HepG2 (cell line): Measurements from ENCODE around the gene PDE1C. TPM values are rescaled to one million over a fixed set of nuclear protein-coding genes. Genes with fewer than 3 reads are reported as not detected.

ENCODE experiments used
- ATAC-seq: fragments of 200-7000 bp; cut with Tn5 transposase; 3 replicates; pipeline ENCODE4 v1.9.1; 2020; ENCODE audit warnings: mild to moderate bottlenecking, moderate library complexity
- BruUV-seq: library from RNA; stranded (reverse); fragments of 400-500 nt; replicated peaks from 2 replicates; lab custom pipeline; 2021; lab: Mats Ljungman, UMichigan
- CTCF ChIA-PET: fragments of 300-600 bp; formaldehyde crosslinking; extraction: SDS; loops from one replicate; lab custom pipeline; 2021; ENCODE audit warnings: low total read pairs, inconsistent platforms, low intra/inter-chr PET ratio; lab: Yijun Ruan, JAX
- POLR2A ChIA-PET: fragments of 350-600 bp; sonication (Branson Sonifier 250); formaldehyde crosslinking; loops from one replicate; lab custom pipeline; 2020; ENCODE audit warnings: antibody characterized with exemption, inconsistent platforms; lab: Yijun Ruan, JAX
- DNase-seq: peaks from one replicate; pipeline ENCODE4 v3.0.0-alpha.2; 2015; ENCODE audit warnings: low spot score
- FAIRE-seq: peaks from 3 replicates; lab custom pipeline; 2011; peaks lifted over from hg19 to GRCh38; lab: Jason Lieb, UNC
- H2AFZ ChIP-seq: one replicate; pipeline ENCODE4 v1.6.1; 2011; ENCODE audit warnings: low read length, inconsistent platforms
- H3K27ac ChIP-seq: fragments of 300-600 bp; 3 replicates; pipeline ENCODE4 v1.8.0; 2011; ENCODE audit warnings: mixed run types, mild to moderate bottlenecking, mixed read lengths, low read length, inconsistent platforms; ENCODE audit not compliant: insufficient read depth; ENCODE audit errors: extremely low read length
- H3K27me3 ChIP-seq, 2 experiments: fragments of 200-600 bp in 1 of 2; 2 replicates in 1 of 2; 3 replicates in 1 of 2; pipeline versions ENCODE4 v1.6.0 to v1.8.0; 2011; ENCODE audit warnings: low read length in 2 of 2, mild to moderate bottlenecking in 2 of 2, moderate library complexity in 2 of 2, inconsistent platforms in 1 of 2; ENCODE audit not compliant: insufficient read depth in 2 of 2, control insufficient read depth in 1 of 2
- H3K36me3 ChIP-seq, 2 experiments: fragments of 200-600 bp in 1 of 2; replicated peaks in 1 of 2; 2 replicates in 1 of 2; 3 replicates in 1 of 2; pipeline versions ENCODE4 v1.5.1 to v1.8.0; 2011; ENCODE audit warnings: low read length in 2 of 2, inconsistent platforms in 1 of 2; ENCODE audit not compliant: insufficient read depth in 2 of 2, control insufficient read depth in 1 of 2
- H3K4me1 ChIP-seq: 2 replicates; pipeline ENCODE4 v1.5.1; 2012; ENCODE audit warnings: low read length, inconsistent platforms; ENCODE audit not compliant: insufficient read depth
- H3K4me2 ChIP-seq: 2 replicates; pipeline ENCODE4 v1.6.0; 2011; ENCODE audit warnings: low read depth, low read length, inconsistent platforms
- H3K4me3 ChIP-seq, 3 experiments: fragments of 200-600 bp in 1 of 3; sonication (generic), shearing (Covaris generic) in 1 of 3; replicated peaks in 1 of 3; 2 replicates each; pipeline ENCODE4 v1.5.1; 2011 to 2016; ENCODE audit warnings: low read length in 3 of 3, inconsistent platforms in 2 of 3, low read depth in 2 of 3, mild to moderate bottlenecking in 2 of 3, control low read depth in 1 of 3, mixed read lengths in 1 of 3; ENCODE audit not compliant: insufficient read depth in 1 of 3
- H3K79me2 ChIP-seq: one replicate; pipeline ENCODE4 v1.6.1; 2011; ENCODE audit warnings: low read length, inconsistent platforms; ENCODE audit not compliant: insufficient read depth
- H3K9ac ChIP-seq: 2 replicates; pipeline ENCODE4 v1.6.0; 2011; ENCODE audit warnings: mild to moderate bottlenecking, low read depth, low read length, inconsistent platforms; ENCODE audit not compliant: insufficient read depth
- H3K9me3 ChIP-seq: 2 replicates; pipeline ENCODE4 v1.5.1; 2012; ENCODE audit warnings: mild to moderate bottlenecking, low read length
- H4K20me1 ChIP-seq: 2 replicates; pipeline ENCODE4 v1.6.0; 2011; ENCODE audit warnings: inconsistent platforms, mild to moderate bottlenecking, low read length, moderate library complexity; ENCODE audit not compliant: insufficient read depth
- ETV6 ChIP-seq: sonication (generic); formaldehyde crosslinking; conservative IDR thresholded peaks from 2 replicates; pipeline ENCODE4 v1.4.0; 2020; ENCODE audit warnings: missing genetic modification reagents
- FOXJ3 ChIP-seq: sonication (generic); formaldehyde crosslinking; IDR thresholded peaks from 2 replicates; pipeline ENCODE4 v1.4.0; 2020; ENCODE audit warnings: missing genetic modification reagents, mild to moderate bottlenecking, borderline replicate concordance
- HDAC6 ChIP-seq: fragments of 200-600 bp; sonication (generic); IDR thresholded peaks from 2 replicates; pipeline ENCODE4 v1.7.0; 2017; ENCODE audit warnings: mild to moderate bottlenecking, antibody characterized with exemption, low read length, low read depth
- KDM4B ChIP-seq: sonication (generic); formaldehyde crosslinking; IDR thresholded peaks from 2 replicates; pipeline ENCODE4 v1.4.0; 2020; ENCODE audit warnings: missing genetic modification reagents
- MBNL3 ChIP-seq: fragments of 250-450 bp; sonication (Bioruptor Pico); conservative IDR thresholded peaks from 2 replicates; pipeline ENCODE4 v1.8.0; 2022; ENCODE audit warnings: mild to moderate bottlenecking, inconsistent platforms
- PTBP1 ChIP-seq: fragments of 200-400 bp; formaldehyde crosslinking; IDR thresholded peaks from 2 replicates; pipeline ENCODE4 v1.6.1; 2018; ENCODE audit warnings: low read length, low read depth; ENCODE audit not compliant: poor library complexity, severe bottlenecking
- RBM39 ChIP-seq: fragments of 200-400 bp; formaldehyde crosslinking; IDR thresholded peaks from one replicate; pipeline ENCODE4 v1.6.1; 2018; ENCODE audit warnings: antibody characterized with exemption, mild to moderate bottlenecking, low read depth, low read length; ENCODE audit not compliant: poor library complexity, severe bottlenecking
- SETDB1 ChIP-seq: sonication (generic); formaldehyde crosslinking; IDR thresholded peaks from 2 replicates; pipeline ENCODE4 v1.5.1; 2020; ENCODE audit warnings: missing genetic modification reagents, mild to moderate bottlenecking, borderline replicate concordance
- ZNF749 ChIP-seq: sonication (generic); formaldehyde crosslinking; IDR thresholded peaks from 2 replicates; pipeline ENCODE4 v1.8.0; 2022; ENCODE audit warnings: mild to moderate bottlenecking, missing genetic modification reagents, moderate library complexity, borderline replicate concordance
- ZNF777 ChIP-seq: sonication (generic); formaldehyde crosslinking; IDR thresholded peaks from 2 replicates; pipeline ENCODE4 v1.4.0; 2020; ENCODE audit warnings: missing genetic modification reagents
- ZNF816 ChIP-seq: sonication (generic); formaldehyde crosslinking; IDR thresholded peaks from 2 replicates; pipeline ENCODE4 v1.8.0; 2022; ENCODE audit warnings: missing genetic modification reagents, mild to moderate bottlenecking, borderline replicate concordance
- WGBS: methylation state at CpG from one replicate; pipeline ENCODE4 v1.1.6; 2017; ENCODE audit warnings: low lambda C conversion rate; 5-methylcytosine and 5-hydroxymethylcytosine counted together
- in situ Hi-C: cut with HindIII; loops from 2 replicates; pipeline ENCODE4 v1.10.0; 2017; ENCODE audit warnings: low pct_unique_long_range_greater_than_20kb; ENCODE audit not compliant: extremely low pct_ligation_motif_present
- intact Hi-C: fragments of 100-400 bp; cut with micrococcal nuclease; formaldehyde crosslinking; loops from one replicate; pipeline ENCODE4 v1.10.0; 2022; ENCODE audit not compliant: unreplicated experiment
- polyA plus RNA-seq, 8 experiments: library from polyadenylated mRNA; depleted of rRNA in 3 of 8; stranded (reverse) in 7 of 8; unstranded in 1 of 8; fragments of >200 nt; fragmentation: Illumina TruSeq in 4 of 8; extraction: Trizol in 4 of 8; gene quantifications; 2 replicates each; pipeline versions ENCODE4 v1.2.1 to v1.2.3, GENCODE V29; 2011 to 2016; ENCODE audit warnings: low read depth in 4 of 8, missing spikeins in 1 of 8, mixed read lengths in 1 of 8; ENCODE audit not compliant: insufficient read depth in 1 of 8
- total RNA-seq, 5 experiments: library from RNA; depleted of rRNA; stranded (reverse); fragments of >200 nt; fragmentation: Illumina TruSeq; extraction: Trizol; gene quantifications; 2 replicates each; pipeline ENCODE4 v1.2.3, GENCODE V29; 2016; ENCODE audit warnings: low read depth in 1 of 5
- TF ChIP-seq, protein P1 (sequence below): sonication (generic); formaldehyde crosslinking; IDR thresholded peaks from 2 replicates; pipeline ENCODE4 v1.5.1; 2020; ENCODE audit warnings: missing genetic modification reagents, mild to moderate bottlenecking, borderline replicate concordance
- TF ChIP-seq, protein P2 (sequence below): sonication (generic); formaldehyde crosslinking; IDR thresholded peaks from 2 replicates; pipeline ENCODE4 v1.4.0; 2020; ENCODE audit warnings: missing genetic modification reagents, borderline replicate concordance
- TF ChIP-seq, protein P3 (sequence below): sonication (generic); formaldehyde crosslinking; IDR thresholded peaks from 2 replicates; pipeline ENCODE4 v1.4.0; 2020; ENCODE audit warnings: missing genetic modification reagents, borderline replicate concordance
- TF ChIP-seq, protein P4 (sequence below): sonication (generic); formaldehyde crosslinking; IDR thresholded peaks from 2 replicates; pipeline ENCODE4 v1.4.0; 2020; ENCODE audit warnings: missing genetic modification reagents

PDE1C gene
- total and polyA plus RNA-seq, 2 of the 13 experiments (the other 11 are each of a cell fraction or from before 2014, with no cell fraction given) = not detected

DNA sequence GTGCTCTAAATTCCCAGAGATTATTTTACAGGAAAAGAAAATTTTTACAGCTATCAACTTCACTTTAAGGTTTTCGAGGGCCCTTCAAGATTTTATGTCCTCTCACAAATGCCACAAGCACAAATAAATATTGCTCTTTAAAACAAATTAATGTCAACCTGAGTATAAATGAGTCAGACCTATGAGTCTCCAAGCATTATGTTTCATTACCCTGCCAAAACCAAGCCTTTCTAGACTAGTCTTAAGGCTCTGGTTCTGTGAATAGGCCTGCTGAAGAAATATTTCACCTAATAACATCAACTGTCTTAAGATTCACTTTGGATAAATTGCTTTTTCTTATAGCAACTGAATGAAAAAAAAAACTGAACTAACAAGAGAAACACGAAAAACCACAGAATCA lies 153.0 kb downstream of the PDE1C start:
- no peak for ATAC-seq
- TF ChIP-seq PTBP1 = no peak
- no peak for TF ChIP-seq SETDB1 (CRISPR knock-in tag)
- no peak for TF ChIP-seq ZNF816 (CRISPR knock-in tag)
- no peak for TF ChIP-seq MBNL3
- TF ChIP-seq HDAC6 = no peak
- TF ChIP-seq FOXJ3 = no peak
- TF ChIP-seq RBM39 = no peak
- TF ChIP-seq, protein P1, sequence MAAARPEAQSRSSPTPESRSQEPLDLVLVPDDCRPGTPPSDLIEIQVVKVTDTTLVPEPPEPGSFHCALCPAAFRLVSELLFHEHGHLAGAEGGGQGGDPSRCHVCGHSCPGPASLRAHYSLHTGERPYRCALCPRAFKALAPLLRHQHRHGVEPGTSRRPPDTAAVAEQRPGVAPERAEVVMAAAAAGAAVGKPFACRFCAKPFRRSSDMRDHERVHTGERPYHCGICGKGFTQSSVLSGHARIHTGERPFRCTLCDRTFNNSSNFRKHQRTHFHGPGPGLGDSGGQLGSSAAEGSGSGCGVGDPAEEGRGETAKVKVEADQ = no peak
- TF ChIP-seq ZNF777 (CRISPR knock-in tag) = no peak
- no peak for TF ChIP-seq ZNF749 (CRISPR knock-in tag)
- TF ChIP-seq, protein P2, sequence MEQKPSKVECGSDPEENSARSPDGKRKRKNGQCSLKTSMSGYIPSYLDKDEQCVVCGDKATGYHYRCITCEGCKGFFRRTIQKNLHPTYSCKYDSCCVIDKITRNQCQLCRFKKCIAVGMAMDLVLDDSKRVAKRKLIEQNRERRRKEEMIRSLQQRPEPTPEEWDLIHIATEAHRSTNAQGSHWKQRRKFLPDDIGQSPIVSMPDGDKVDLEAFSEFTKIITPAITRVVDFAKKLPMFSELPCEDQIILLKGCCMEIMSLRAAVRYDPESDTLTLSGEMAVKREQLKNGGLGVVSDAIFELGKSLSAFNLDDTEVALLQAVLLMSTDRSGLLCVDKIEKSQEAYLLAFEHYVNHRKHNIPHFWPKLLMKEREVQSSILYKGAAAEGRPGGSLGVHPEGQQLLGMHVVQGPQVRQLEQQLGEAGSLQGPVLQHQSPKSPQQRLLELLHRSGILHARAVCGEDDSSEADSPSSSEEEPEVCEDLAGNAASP (CRISPR knock-in tag) = no peak
- TF ChIP-seq KDM4B = no peak
- TF ChIP-seq ETV6 = no peak
- TF ChIP-seq, protein P3, sequence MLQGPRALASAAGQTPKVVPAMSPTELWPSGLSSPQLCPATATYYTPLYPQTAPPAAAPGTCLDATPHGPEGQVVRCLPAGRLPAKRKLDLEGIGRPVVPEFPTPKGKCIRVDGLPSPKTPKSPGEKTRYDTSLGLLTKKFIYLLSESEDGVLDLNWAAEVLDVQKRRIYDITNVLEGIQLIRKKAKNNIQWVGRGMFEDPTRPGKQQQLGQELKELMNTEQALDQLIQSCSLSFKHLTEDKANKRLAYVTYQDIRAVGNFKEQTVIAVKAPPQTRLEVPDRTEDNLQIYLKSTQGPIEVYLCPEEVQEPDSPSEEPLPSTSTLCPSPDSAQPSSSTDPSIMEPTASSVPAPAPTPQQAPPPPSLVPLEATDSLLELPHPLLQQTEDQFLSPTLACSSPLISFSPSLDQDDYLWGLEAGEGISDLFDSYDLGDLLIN (CRISPR knock-in tag) = no peak
- TF ChIP-seq, protein P4, sequence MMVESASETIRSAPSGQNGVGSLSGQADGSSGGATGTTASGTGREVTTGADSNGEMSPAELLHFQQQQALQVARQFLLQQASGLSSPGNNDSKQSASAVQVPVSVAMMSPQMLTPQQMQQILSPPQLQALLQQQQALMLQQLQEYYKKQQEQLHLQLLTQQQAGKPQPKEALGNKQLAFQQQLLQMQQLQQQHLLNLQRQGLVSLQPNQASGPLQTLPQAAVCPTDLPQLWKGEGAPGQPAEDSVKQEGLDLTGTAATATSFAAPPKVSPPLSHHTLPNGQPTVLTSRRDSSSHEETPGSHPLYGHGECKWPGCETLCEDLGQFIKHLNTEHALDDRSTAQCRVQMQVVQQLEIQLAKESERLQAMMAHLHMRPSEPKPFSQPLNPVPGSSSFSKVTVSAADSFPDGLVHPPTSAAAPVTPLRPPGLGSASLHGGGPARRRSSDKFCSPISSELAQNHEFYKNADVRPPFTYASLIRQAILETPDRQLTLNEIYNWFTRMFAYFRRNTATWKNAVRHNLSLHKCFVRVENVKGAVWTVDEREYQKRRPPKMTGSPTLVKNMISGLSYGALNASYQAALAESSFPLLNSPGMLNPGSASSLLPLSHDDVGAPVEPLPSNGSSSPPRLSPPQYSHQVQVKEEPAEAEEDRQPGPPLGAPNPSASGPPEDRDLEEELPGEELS (CRISPR knock-in tag) = no peak
- TF ChIP-seq, all 625 proteins: peak for 0
- POLR2A ChIA-PET = no interaction called here

More for the DNA sequence above, 153.0 kb downstream of the PDE1C start:
- Histone ChIP-seq H3K9me3 (no peaks in the 10 kb centered on the region), H2AFZ (no peak overlapping the region), H3K79me2 (no peaks in the 10 kb centered on the region), H3K4me1 (no peaks in the 10 kb centered on the region), H3K27ac (no peak overlapping the region), H3K4me3 (no peak overlapping the region), H3K9ac (no peak overlapping the region), H3K4me2 (no peak overlapping the region), H3K36me3 (no peaks in the 10 kb centered on the region), H3K27me3 (no peaks in the 10 kb centered on the region), H4K20me1 (no peaks in the 10 kb centered on the region)
- BruUV-seq = no TSS peak
- in situ Hi-C loops (no loop called here), intact Hi-C loops (no loop called here)
- CTCF ChIA-PET = no interaction called here
- FAIRE-seq (no peak), DNase-seq (no peak)
- 0% methylated on average over 2 of the region's 2 CpGs for WGBS
